Common myeloid progenitor, CD34-positive (primary cell): ENCODE results near the gene DOHH.

ENCODE experiments used
- CTCF ChIA-PET: fragments of 350-600 bp; sonication (Branson Sonifier 250); formaldehyde crosslinking; loops from one replicate; lab custom pipeline; 2021; ENCODE audit warnings: antibody characterized with exemption; lab: Charles Lee
- POLR2A ChIA-PET: fragments of 350-600 bp; sonication (Branson Sonifier 250); formaldehyde crosslinking; loops from one replicate; lab custom pipeline; 2021; ENCODE audit warnings: antibody characterized with exemption; lab: Charles Lee
- DNase-seq, 3 donors: peaks; one replicate each; pipeline versions ENCODE4 v3.0.0 to v3.0.0-alpha.2; 2013
- H3K27ac ChIP-seq, 2 experiments: 1 replicate in 1 of 2; 2 replicates in 1 of 2; pipeline ENCODE4 v1.7.0; 2013; ENCODE audit warnings: inconsistent platforms in 2 of 2, low read length in 2 of 2, mild to moderate bottlenecking in 2 of 2, low read depth in 1 of 2, moderate library complexity in 1 of 2; ENCODE audit not compliant: severe bottlenecking in 2 of 2, insufficient read depth in 1 of 2, poor library complexity in 1 of 2
- H3K27me3 ChIP-seq, 5 experiments: replicated peaks in 2 of 5; 1 replicate in 3 of 5; 2 replicates in 2 of 5; pipeline versions ENCODE4 v1.6.1 to v1.7.0; 2013; ENCODE audit warnings: low read length in 4 of 5, mild to moderate bottlenecking in 2 of 5, moderate library complexity in 2 of 5, inconsistent platforms in 1 of 5; ENCODE audit not compliant: insufficient read depth in 5 of 5, control insufficient read depth in 4 of 5
- H3K36me3 ChIP-seq, 4 experiments: 1 replicate in 2 of 4; 2 replicates in 2 of 4; pipeline versions ENCODE4 v1.6.1 to v1.7.0; 2013; ENCODE audit warnings: low read length in 3 of 4, control low read depth in 1 of 4, mild to moderate bottlenecking in 1 of 4; ENCODE audit not compliant: control insufficient read depth in 4 of 4, insufficient read depth in 4 of 4
- H3K4me1 ChIP-seq, 4 experiments: 1 replicate in 3 of 4; 2 replicates in 1 of 4; pipeline versions ENCODE4 v1.6.1 to v1.7.1; 2013; ENCODE audit warnings: low read length in 3 of 4, mild to moderate bottlenecking in 3 of 4, control low read depth in 1 of 4, inconsistent platforms in 1 of 4, moderate library complexity in 1 of 4; ENCODE audit not compliant: control insufficient read depth in 4 of 4, insufficient read depth in 4 of 4; ENCODE audit errors: control extremely low read depth in 1 of 4
- H3K4me3 ChIP-seq, 7 experiments: 1 replicate in 4 of 7; 2 replicates in 3 of 7; pipeline versions ENCODE4 v1.5.1 to v1.7.0; 2013; ENCODE audit warnings: mild to moderate bottlenecking in 7 of 7, low read length in 6 of 7, moderate library complexity in 6 of 7, inconsistent platforms in 2 of 7, low read depth in 2 of 7, control low read depth in 1 of 7; ENCODE audit not compliant: insufficient read depth in 4 of 7, control insufficient read depth in 1 of 7; ENCODE audit errors: extremely low read depth in 1 of 7
- H3K9me3 ChIP-seq, 5 experiments: 1 replicate in 4 of 5; 2 replicates in 1 of 5; pipeline versions ENCODE4 v1.6.1 to v1.7.1; 2013; ENCODE audit warnings: low read length in 4 of 5, mild to moderate bottlenecking in 2 of 5, inconsistent platforms in 1 of 5, low read depth in 1 of 5, moderate library complexity in 1 of 5; ENCODE audit not compliant: control insufficient read depth in 4 of 5, insufficient read depth in 2 of 5; ENCODE audit errors: control extremely low read depth in 1 of 5
- WGBS: methylation state at CpG from one replicate; pipeline ENCODE4 v1.1.5; 2013; ENCODE audit not compliant: insufficient coverage; 5-methylcytosine and 5-hydroxymethylcytosine counted together

Gene DOHH

GRCh38 chr19:3545669-3546034, 45.2 kb upstream of the DOHH start:
- CTCF ChIA-PET, result interaction anchor here (1.1 to 4.4 kb wide), 9 partner anchors 9 to 108 kb away, joined by 3 to 25 read pairs (median 5); partner anchors contain the start of gene MFSD12
- no peak overlapping the region for H3K27ac ChIP-seq
- POLR2A ChIA-PET, result no interaction called here
- H3K36me3 ChIP-seq, result peaks cover 2 to 61% (median 26%) of the 10 kb centered on the region in 4 experiments
- peaks cover 0 to 13% (median 1%) of the 10 kb centered on the region in 4 experiments for H3K4me1 ChIP-seq
- no peaks in the 10 kb centered on the region for H3K27me3 ChIP-seq
- WGBS, result 87% methylated on average over 9 of the region's 10 CpGs
- no peak overlapping the region for H3K4me3 ChIP-seq
- no peak for DNase-seq
- H3K9me3 ChIP-seq, result no peaks in the 10 kb centered on the region

- DNase-seq, result peak in 2 of 3 donors; percentile 50 to 64
- Histone ChIP-seq H3K9me3 (no peaks in the 10 kb centered on the region), H3K27ac (no peak overlapping the region), H3K4me3 (no peak overlapping the region), H3K27me3 (no peaks in the 10 kb centered on the region), H3K36me3 (peaks cover 2 to 61% (median 26%) of the 10 kb centered on the region in 4 experiments), H3K4me1 (peaks cover 0 to 13% (median 1%) of the 10 kb centered on the region in 4 experiments)
- ChIA-PET POLR2A (no interaction called here), CTCF (interaction anchor here (0.8 to 4.4 kb wide), 13 partner anchors 10 to 109 kb away, joined by 3 to 25 read pairs (median 5); partner anchors contain the start of gene MFSD12)
- 68% methylated on average over 23 of the region's 30 CpGs for WGBS
Observed at GRCh38 chr19:3544742-3545668, 44.5 kb upstream of the DOHH start.

GRCh38 chr19:3544058-3544376, 43.5 kb upstream of the DOHH start:
- Histone ChIP-seq H3K4me3 (no peak overlapping the region), H3K4me1 (peaks cover 0 to 12% (median 1%) of the 10 kb centered on the region in 4 experiments), H3K27me3 (no peaks in the 10 kb centered on the region), H3K9me3 (no peaks in the 10 kb centered on the region), H3K27ac (no peak overlapping the region), H3K36me3 (peaks cover 2 to 62% (median 33%) of the 10 kb centered on the region in 4 experiments)
- CTCF ChIA-PET, result interaction anchor here (1.3 to 4.4 kb wide), 5 partner anchors 13 to 78 kb away, joined by 4 to 25 read pairs (median 5); partner anchors contain the start of gene MFSD12
- POLR2A ChIA-PET, result no interaction called here
- no peak for DNase-seq
- 91% methylated on average over 9 of the region's 9 CpGs for WGBS

GRCh38 chr19:3543150-3544057, 42.9 kb upstream of the DOHH start:
- H3K4me1 ChIP-seq, result peaks cover 0 to 6% (median 1%) of the 10 kb centered on the region in 4 experiments
- H3K27ac ChIP-seq, result no peak overlapping the region
- H3K36me3 ChIP-seq, result peaks cover 2 to 59% (median 34%) of the 10 kb centered on the region in 4 experiments
- H3K9me3 ChIP-seq, result no peaks in the 10 kb centered on the region
- WGBS, result 92% methylated on average over 32 of the region's 47 CpGs
- CTCF ChIA-PET, result interaction anchor here (1.3 to 4.4 kb wide), 3 partner anchors 12 to 79 kb away, joined by 4 to 25 read pairs (median 5); partner anchors contain the start of gene MFSD12
- no peak overlapping the region for H3K4me3 ChIP-seq
- no peaks in the 10 kb centered on the region for H3K27me3 ChIP-seq
- POLR2A ChIA-PET, result no interaction called here
- no peak for DNase-seq

- no peak overlapping the region for H3K27ac ChIP-seq
- H3K36me3 ChIP-seq, result peaks cover 3 to 54% (median 37%) of the 10 kb centered on the region in 4 experiments
- H3K27me3 ChIP-seq, result no peaks in the 10 kb centered on the region
- no peak for DNase-seq
- H3K4me3 ChIP-seq, result no peak overlapping the region
- H3K9me3 ChIP-seq, result no peaks in the 10 kb centered on the region
- CTCF ChIA-PET, result interaction anchor here (0.8 kb wide), 1 partner anchor 55 kb away, joined by 3 read pairs; no protein-coding TSS in a partner anchor
- no CpG with 5 or more reads among the region's 1 CpG for WGBS
- POLR2A ChIA-PET, result no interaction called here
- H3K4me1 ChIP-seq, result peaks cover 0 to 4% (median 0%) of the 10 kb centered on the region in 4 experiments
Observed at GRCh38 chr19:3539756-3540118, 39.3 kb upstream of the DOHH start.

GRCh38 chr19:3538965-3539755, 38.7 kb upstream of the DOHH start, which contains the start of gene TEKTIP1:
Gene TEKTIP1, plus strand, starts transcription at chr19:3539174. Its CDS starts 4 bp downstream, at chr19:3539178.
- 87% methylated on average over 25 of the region's 28 CpGs for WGBS
- Histone ChIP-seq H3K27ac (no peak within 1 kb of the TSS), H3K4me1 (peaks cover 0 to 4% (median 0%) of the 10 kb centered on the region in 4 experiments), H3K9me3 (no peaks in the 10 kb centered on the region), H3K27me3 (no peaks in the 10 kb centered on the region), H3K4me3 (no peak within 1 kb of the TSS), H3K36me3 (peaks cover 8 to 54% (median 38%) of the 10 kb centered on the region in 4 experiments)
- DNase-seq, result no peak
- CTCF ChIA-PET, result interaction anchor here (0.8 kb wide), 1 partner anchor 54 kb away, joined by 3 read pairs; no protein-coding TSS in a partner anchor
- POLR2A ChIA-PET, result no interaction called here
